ENCODE measurements around the gene PSMG1.
"Not testable (repeated sequence)": the region's sequence is repeated elsewhere in the genome, so short reads cannot be mapped to it uniquely, and the experiment has no call there.

PSMG1 gene

DNA sequence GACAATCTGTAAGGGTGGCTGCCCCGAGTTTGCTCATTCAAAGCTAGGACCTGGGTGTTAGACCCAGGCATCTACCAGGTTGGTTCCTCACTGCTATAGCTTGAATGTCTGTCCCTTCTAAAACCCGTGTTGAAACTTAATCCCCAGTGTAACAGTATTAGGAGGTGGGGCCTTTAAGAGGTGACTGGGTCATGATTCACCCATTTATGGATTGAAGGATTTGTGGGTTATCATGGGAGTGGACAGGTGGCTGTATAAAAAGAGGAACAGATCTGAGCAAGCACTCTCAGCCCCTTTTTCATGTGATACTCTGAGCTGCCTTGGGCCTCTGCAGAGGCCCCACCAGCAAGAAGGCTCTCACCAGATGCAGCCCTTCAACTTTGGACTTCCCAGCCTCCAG, 29.4 kb downstream of the PSMG1 start:
- H3K4me3 Mint-ChIP-seq, result no peak overlapping the region
- H3K27ac Mint-ChIP-seq, result no peak overlapping the region
- H3K36me3 Mint-ChIP-seq, result no peaks in the 10 kb centered on the region
- H3K9me3 Mint-ChIP-seq (ENCODE audit: low read depth), result no peaks in the 10 kb centered on the region
- H3K4me1 Mint-ChIP-seq (ENCODE audit: low read depth), result no peaks in the 10 kb centered on the region
- peaks cover 3% of the 10 kb centered on the region for H3K27me3 Mint-ChIP-seq

DNA sequence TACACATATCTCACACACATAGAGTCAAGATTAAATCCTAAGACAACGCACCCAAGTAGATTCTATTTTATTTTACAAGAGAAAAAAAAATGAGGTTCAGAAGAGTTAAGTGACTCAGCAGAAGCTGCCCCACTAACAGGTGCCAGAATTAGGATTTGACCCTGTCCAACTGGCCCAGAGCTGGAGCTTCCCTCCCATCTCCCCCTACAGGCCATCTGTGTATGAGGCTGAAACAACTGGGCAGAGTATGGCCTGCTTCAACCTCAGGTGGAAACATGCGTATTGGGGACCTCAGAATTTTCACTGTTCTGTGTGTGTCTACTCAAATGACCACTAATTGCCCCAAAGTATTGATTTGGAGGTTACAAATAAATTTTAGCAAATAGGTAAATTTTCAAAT, 29.9 kb downstream of the PSMG1 start:
- no peaks in the 10 kb centered on the region for H3K9me3 Mint-ChIP-seq (ENCODE audit: low read depth)
- H3K4me3 Mint-ChIP-seq, result no peak overlapping the region
- no peak overlapping the region for H3K27ac Mint-ChIP-seq
- H3K27me3 Mint-ChIP-seq, result peaks cover 3% of the 10 kb centered on the region
- no peaks in the 10 kb centered on the region for H3K4me1 Mint-ChIP-seq (ENCODE audit: low read depth)
- no peaks in the 10 kb centered on the region for H3K36me3 Mint-ChIP-seq

GRCh38 chr21:39152271-39152670, 31.0 kb downstream of the PSMG1 start:
- Mint-ChIP-seq H3K9me3 (ENCODE audit: low read depth) (no peaks in the 10 kb centered on the region), H3K27me3 (peaks cover 3% of the 10 kb centered on the region), H3K27ac (no peak overlapping the region), H3K36me3 (no peaks in the 10 kb centered on the region), H3K4me1 (ENCODE audit: low read depth) (no peaks in the 10 kb centered on the region), H3K4me3 (no peak overlapping the region)

DNA sequence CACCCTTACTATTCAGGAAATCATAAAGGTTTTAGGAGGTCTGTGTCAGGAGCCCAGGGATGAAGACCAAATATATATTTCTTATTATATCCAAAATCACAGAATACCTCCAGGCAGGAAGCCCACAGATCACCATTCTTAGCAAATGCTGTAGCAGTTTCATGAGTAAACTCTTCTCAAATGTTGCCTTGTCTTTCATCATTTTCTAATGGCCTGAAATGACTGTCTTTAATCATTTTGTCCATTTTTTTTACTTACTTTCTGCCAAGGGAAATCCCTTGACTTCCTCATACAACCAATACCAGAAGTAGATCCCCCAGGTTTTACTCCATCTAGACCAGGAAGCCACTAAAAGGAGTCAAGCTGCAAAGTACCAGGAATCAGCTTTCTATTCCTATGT, 32.4 kb downstream of the PSMG1 start:
- no peak overlapping the region for H3K27ac Mint-ChIP-seq
- no peaks in the 10 kb centered on the region for H3K36me3 Mint-ChIP-seq
- H3K4me3 Mint-ChIP-seq, result no peak overlapping the region
- no peaks in the 10 kb centered on the region for H3K4me1 Mint-ChIP-seq (ENCODE audit: low read depth)
- peaks cover 3% of the 10 kb centered on the region for H3K27me3 Mint-ChIP-seq
- no peaks in the 10 kb centered on the region for H3K9me3 Mint-ChIP-seq (ENCODE audit: low read depth)

DNA sequence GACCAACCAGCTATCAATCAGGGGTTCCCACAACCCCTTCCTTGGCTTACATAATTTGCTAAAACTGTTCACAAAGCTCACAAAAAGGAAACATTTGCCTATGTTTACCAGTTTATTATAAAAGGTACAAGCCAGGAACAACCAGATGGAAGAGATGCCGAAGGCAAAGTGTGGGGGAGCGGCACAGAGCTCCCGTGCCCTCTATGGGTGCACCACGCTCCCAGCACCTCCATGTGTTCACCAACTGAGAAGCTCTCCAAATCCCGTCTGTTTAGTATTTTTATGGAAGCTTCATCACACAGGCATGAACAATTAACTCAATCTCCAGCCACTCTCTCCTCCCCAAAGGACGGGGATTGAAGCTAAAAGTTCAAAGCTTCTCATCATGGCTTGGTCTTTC, 32.9 kb downstream of the PSMG1 start:
- no peaks in the 10 kb centered on the region for H3K36me3 Mint-ChIP-seq
- peaks cover 3% of the 10 kb centered on the region for H3K27me3 Mint-ChIP-seq
- H3K4me3 Mint-ChIP-seq, result no peak overlapping the region
- H3K4me1 Mint-ChIP-seq (ENCODE audit: low read depth), result no peaks in the 10 kb centered on the region
- no peaks in the 10 kb centered on the region for H3K9me3 Mint-ChIP-seq (ENCODE audit: low read depth)
- no peak overlapping the region for H3K27ac Mint-ChIP-seq

DNA sequence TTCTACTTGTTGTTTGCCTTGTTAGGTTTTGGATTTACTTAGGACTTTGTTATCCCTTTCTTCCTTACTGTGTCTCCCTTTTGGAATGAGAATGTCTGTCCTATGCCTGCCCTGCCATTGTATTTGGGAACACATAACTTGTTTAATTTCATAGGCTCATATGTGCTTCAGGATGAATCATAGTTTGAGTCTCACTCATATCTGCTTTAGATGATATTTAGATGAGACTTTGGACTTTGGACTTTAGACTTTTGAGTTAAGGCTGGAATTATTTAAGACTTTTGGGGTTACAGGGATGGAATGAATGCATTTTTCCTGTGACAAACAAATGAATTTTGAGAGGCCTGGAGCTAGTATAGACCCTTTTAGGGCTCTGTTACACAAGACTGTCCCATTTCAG, 33.4 kb downstream of the PSMG1 start:
- H3K36me3 Mint-ChIP-seq, result no peaks in the 10 kb centered on the region
- H3K27me3 Mint-ChIP-seq, result peaks cover 3% of the 10 kb centered on the region
- no peaks in the 10 kb centered on the region for H3K9me3 Mint-ChIP-seq (ENCODE audit: low read depth)
- H3K4me1 Mint-ChIP-seq (ENCODE audit: low read depth), result no peaks in the 10 kb centered on the region
- no peak overlapping the region for H3K4me3 Mint-ChIP-seq
- H3K27ac Mint-ChIP-seq, result no peak overlapping the region

- Mint-ChIP-seq H3K36me3 (no peaks in the 10 kb centered on the region), H3K27me3 (peaks cover 3% of the 10 kb centered on the region), H3K4me3 (no peak overlapping the region), H3K27ac (no peak overlapping the region), H3K4me1 (ENCODE audit: low read depth) (no peaks in the 10 kb centered on the region), H3K9me3 (ENCODE audit: low read depth) (no peaks in the 10 kb centered on the region)
These were observed 34.3 kb downstream of the PSMG1 start for GRCh38 chr21:39148975-39149374.

DNA sequence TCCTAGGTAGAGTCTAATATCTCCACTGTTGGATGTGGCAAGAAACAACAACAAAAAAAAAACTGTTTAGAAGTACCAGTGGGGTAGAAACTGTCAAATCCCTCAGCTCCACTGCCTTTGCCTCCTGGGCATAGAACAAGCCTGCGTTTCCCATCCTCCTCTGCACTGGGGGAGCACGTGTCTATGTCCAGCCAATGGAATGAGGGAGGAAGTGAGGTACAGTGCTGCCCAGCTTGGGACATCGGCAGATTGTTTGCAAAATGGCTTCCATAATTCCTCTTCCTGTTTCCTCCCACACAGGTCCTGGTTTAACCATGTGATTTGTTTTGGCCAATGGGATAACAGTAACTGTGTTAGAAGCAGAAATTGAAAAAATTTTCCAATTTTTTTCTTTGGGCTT, 39.1 kb downstream of the PSMG1 start:
- H3K36me3 Mint-ChIP-seq, result no peaks in the 10 kb centered on the region
- no peaks in the 10 kb centered on the region for H3K9me3 Mint-ChIP-seq (ENCODE audit: low read depth)
- H3K27me3 Mint-ChIP-seq, result no peaks in the 10 kb centered on the region
- no peak overlapping the region for H3K4me3 Mint-ChIP-seq
- no peak overlapping the region for H3K27ac Mint-ChIP-seq
- no peaks in the 10 kb centered on the region for H3K4me1 Mint-ChIP-seq (ENCODE audit: low read depth)

GRCh38 chr21:39142972-39143371, 40.3 kb downstream of the PSMG1 start:
- no peak overlapping the region for H3K27ac Mint-ChIP-seq

DNA sequence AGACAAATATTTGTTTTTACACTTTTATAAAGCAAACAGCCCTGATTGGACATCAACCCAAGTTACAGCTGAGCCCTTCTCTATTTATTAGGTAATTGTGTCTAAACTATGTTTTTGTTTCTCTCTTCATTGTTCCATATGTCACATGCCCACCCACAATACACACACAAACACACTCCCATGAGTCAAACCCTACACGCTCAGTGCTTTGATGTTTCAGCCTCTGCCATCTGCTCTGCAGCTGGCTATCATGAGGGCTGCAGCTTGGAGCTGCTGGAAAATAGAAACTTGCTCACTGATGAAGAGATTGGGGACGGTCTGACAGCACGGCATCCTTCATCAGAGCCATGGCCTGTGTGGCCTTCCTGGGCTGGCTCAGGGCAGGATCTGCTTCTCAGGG, 41.7 kb downstream of the PSMG1 start:
- Mint-ChIP-seq H3K36me3 (no peaks in the 10 kb centered on the region), H3K9me3 (ENCODE audit: low read depth) (no peaks in the 10 kb centered on the region), H3K27me3 (peaks cover 3% of the 10 kb centered on the region), H3K4me3 (no peak overlapping the region), H3K27ac (no peak overlapping the region), H3K4me1 (ENCODE audit: low read depth) (no peaks in the 10 kb centered on the region)

More at GRCh38 chr21:39142972-39143371, 40.3 kb downstream of the PSMG1 start:
- Mint-ChIP-seq H3K4me1 (ENCODE audit: low read depth) (no peaks in the 10 kb centered on the region), H3K36me3 (no peaks in the 10 kb centered on the region), H3K27me3 (peaks cover 3% of the 10 kb centered on the region), H3K9me3 (ENCODE audit: low read depth) (no peaks in the 10 kb centered on the region), H3K4me3 (no peak overlapping the region)

GRCh38 chr21:39137248-39138178, 45.7 kb downstream of the PSMG1 start:
- Mint-ChIP-seq H3K4me3 (no peak overlapping the region), H3K4me1 (ENCODE audit: low read depth) (no peaks in the 10 kb centered on the region), H3K9me3 (ENCODE audit: low read depth) (no peaks in the 10 kb centered on the region), H3K27me3 (peaks cover 3% of the 10 kb centered on the region), H3K27ac (no peak overlapping the region), H3K36me3 (no peaks in the 10 kb centered on the region)

- Mint-ChIP-seq H3K36me3 (no peaks in the 10 kb centered on the region), H3K27ac (no peak overlapping the region), H3K4me3 (no peak overlapping the region), H3K9me3 (ENCODE audit: low read depth) (no peaks in the 10 kb centered on the region), H3K4me1 (ENCODE audit: low read depth) (no peaks in the 10 kb centered on the region), H3K27me3 (peaks cover 3% of the 10 kb centered on the region)
These were observed 46.5 kb downstream of the PSMG1 start for GRCh38 chr21:39136711-39137110.

GRCh38 chr21:39136138-39136537, 47.1 kb downstream of the PSMG1 start:
- H3K9me3 Mint-ChIP-seq (ENCODE audit: low read depth); H3K4me3 Mint-ChIP-seq; H3K4me1 Mint-ChIP-seq (ENCODE audit: low read depth); H3K27ac Mint-ChIP-seq; H3K36me3 Mint-ChIP-seq; H3K27me3 Mint-ChIP-seq: not testable (repeated sequence)

- no peaks in the 10 kb centered on the region for H3K9me3 Mint-ChIP-seq (ENCODE audit: low read depth)
- H3K4me3 Mint-ChIP-seq, result no peak overlapping the region
- no peak overlapping the region for H3K27ac Mint-ChIP-seq
- H3K4me1 Mint-ChIP-seq (ENCODE audit: low read depth), result no peaks in the 10 kb centered on the region
- peaks cover 3% of the 10 kb centered on the region for H3K27me3 Mint-ChIP-seq
- H3K36me3 Mint-ChIP-seq, result no peaks in the 10 kb centered on the region
These were observed 48.9 kb downstream of the PSMG1 start for GRCh38 chr21:39134288-39134810.

GRCh38 chr21:39132248-39132647, 51.0 kb downstream of the PSMG1 start:
- H3K4me3 Mint-ChIP-seq, result no peak overlapping the region
- no peaks in the 10 kb centered on the region for H3K4me1 Mint-ChIP-seq (ENCODE audit: low read depth)
- H3K27ac Mint-ChIP-seq, result no peak overlapping the region
- H3K36me3 Mint-ChIP-seq, result no peaks in the 10 kb centered on the region
- H3K9me3 Mint-ChIP-seq (ENCODE audit: low read depth), result no peaks in the 10 kb centered on the region
- no peaks in the 10 kb centered on the region for H3K27me3 Mint-ChIP-seq

- no peaks in the 10 kb centered on the region for H3K36me3 Mint-ChIP-seq
- H3K4me3 Mint-ChIP-seq, result no peak overlapping the region
- no peaks in the 10 kb centered on the region for H3K9me3 Mint-ChIP-seq (ENCODE audit: low read depth)
- H3K27ac Mint-ChIP-seq, result no peak overlapping the region
- no peaks in the 10 kb centered on the region for H3K4me1 Mint-ChIP-seq (ENCODE audit: low read depth)
- no peaks in the 10 kb centered on the region for H3K27me3 Mint-ChIP-seq
These were observed 51.5 kb downstream of the PSMG1 start for GRCh38 chr21:39131791-39132190.

Data from activated naive CD8-positive, alpha-beta T cell (primary cell).